Right lung (tissue), 5 donors: ENCODE results near the gene MYO1C. TPM values are rescaled to one million over a fixed set of nuclear protein-coding genes. Genes with fewer than 3 reads are reported as not detected.
"Not testable (repeated sequence)": the region's sequence is repeated elsewhere in the genome, so short reads cannot be mapped to it uniquely, and the experiment has no call there.

Experiments
- DNase-seq, 2 donors: peaks; one replicate each; pipeline ENCODE4 v3.0.0-alpha.2; 2013
- polyA plus RNA-seq, 5 donors: library from polyadenylated mRNA; unstranded; fragments of 120-200 nt; gene quantifications; one replicate each; pipeline versions ENCODE4 v1.2.1 to v1.2.3, GENCODE V29; 2013; ENCODE audit warnings: inconsistent platforms in 1 of 5, low replicate concordance in 1 of 5; ENCODE audit not compliant: insufficient read length in 5 of 5, insufficient read depth in 1 of 5

Gene MYO1C
- polyA plus RNA-seq, 5 donors: 60.0 to 88.9 (median 78.5) TPM

- no peak for DNase-seq
Measured at GRCh38 chr17:1467898-1468492, 24.5 kb downstream of the MYO1C start.

GRCh38 chr17:1467258-1467657 lies 25.2 kb downstream of the MYO1C start:
- no peak for DNase-seq

DNA sequence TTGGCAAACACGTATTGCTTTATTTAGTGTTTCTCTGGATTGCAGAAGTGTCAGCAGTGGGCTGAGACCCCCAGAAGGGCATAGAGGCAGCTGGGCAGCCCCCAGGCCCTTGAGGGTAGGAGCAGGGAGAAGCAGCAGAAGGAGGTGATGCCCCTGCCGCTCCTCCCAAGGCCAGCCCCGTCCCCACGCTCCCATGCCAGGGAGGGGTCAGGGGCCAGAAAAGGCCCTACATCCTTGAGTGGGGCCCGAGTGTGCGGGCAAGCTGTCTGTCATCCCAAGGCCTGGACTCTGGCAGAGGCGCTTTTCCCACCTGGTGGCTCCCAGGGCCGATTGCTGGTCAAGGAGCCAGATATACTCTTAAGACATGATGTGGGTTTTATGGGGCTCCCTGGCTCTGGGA lies 28.3 kb downstream of the MYO1C start:
- DNase-seq: no peak

GRCh38 chr17:1462164-1463112 lies 30.0 kb downstream of the MYO1C start:
- no peak for DNase-seq

DNA sequence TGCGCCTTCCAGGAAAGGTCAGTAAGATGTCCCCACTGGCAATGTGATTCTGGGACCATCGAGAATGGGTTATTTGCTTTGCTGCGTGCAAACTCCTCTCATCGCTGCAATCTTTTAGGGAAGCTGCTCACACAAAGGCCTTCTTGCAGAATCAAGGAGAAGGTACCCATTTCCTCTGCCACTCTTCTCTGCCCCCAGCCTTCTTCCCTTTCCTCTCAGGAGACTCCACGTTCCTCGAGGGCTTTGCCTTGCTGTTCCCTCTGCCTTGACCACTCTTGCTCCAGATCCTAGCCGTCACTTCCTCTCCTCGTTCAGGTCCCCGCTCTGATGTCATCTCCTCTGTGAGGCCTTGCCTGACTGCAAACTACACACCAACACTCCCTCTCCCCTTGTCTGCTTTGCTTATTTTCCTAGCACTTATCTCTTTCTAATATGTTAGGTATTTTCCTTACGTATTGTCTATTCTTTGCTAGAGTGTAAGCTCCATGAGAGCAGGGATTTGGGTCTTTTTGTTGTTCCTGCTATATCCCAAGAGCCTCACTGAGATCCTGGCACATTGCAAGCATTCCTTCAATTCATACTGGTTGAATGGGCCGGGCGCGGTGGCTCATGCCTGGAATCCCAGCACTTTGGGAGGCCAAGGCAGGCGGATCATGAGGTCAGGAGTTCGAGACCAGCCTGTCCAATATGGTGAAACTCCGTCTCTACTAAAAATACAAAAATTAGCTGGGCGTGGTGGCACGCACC lies 31.1 kb downstream of the MYO1C start:
- DNase-seq: no peak

GRCh38 chr17:1460233-1460632 lies 32.3 kb downstream of the MYO1C start:
- DNase-seq: no peak

GRCh38 chr17:1455797-1456599 lies 36.5 kb downstream of the MYO1C start, which contains the start of gene CRK:
CRK (minus strand) TSS chr17:1456232; CDS start chr17:1456117, 115 bp downstream.
- DNase-seq: peak; percentile 98 to 99

- DNase-seq: peak; percentile 48 to 56
Measured at GRCh38 chr17:1455291-1455796, 37.1 kb downstream of the MYO1C start.

DNA sequence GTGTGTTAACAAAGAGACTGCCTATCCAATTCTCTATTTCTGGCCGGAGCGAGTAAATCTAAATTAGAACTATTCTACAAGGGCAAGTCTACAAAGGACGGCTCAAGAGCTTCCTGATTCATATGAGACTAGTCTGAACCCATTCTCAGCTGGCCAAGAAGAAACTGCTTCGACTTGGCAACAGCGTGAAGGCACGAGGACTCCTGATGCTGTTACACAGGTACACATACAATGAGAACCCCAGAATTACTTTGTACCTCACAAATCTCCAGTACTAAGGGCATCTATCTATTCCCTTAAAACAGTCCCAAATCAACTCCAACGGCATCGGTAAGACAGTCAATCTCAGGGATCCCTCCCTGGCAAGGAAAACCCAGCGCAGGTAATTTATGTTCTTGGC lies 37.9 kb downstream of the MYO1C start:
- no peak for DNase-seq

DNA sequence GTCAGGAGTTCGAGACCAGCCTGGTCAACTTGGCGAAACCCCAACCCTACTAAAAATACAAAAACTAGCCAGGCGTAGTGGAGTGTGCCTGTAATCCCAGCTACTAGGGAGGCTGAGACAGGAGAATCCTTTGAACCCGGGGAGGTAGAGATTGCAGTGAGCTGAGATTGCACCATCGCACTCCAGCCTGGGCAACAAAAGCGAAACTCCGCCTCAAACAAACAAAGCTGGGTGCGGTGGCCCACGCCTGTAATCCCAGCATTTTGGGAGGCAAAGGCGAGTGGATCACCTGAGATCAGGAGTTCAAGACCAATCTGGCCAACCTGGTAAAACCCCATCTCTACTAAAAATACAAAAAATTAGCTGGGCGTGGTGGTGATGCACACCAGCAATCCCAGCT lies 38.8 kb downstream of the MYO1C start:
- DNase-seq: not testable (repeated sequence)

DNA sequence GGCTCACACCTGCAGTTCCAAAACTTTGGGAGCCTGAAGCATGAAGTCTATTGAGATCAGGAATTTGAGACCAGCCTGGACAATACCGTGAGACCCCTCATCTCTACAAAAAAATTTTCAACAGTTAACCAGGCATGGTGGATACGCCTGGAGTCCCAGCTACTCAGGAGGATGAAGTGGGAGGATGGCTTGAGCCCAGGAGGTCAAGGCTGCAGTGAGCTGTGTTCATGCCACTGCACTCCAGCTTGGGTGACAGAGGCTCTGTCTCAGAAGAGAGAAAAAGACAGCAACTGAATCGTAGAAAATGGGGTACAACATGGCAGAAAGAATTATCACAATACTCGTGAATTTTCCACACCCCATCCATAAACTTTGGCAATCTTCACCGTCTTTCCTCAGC lies 39.6 kb downstream of the MYO1C start:
- no peak for DNase-seq

DNA sequence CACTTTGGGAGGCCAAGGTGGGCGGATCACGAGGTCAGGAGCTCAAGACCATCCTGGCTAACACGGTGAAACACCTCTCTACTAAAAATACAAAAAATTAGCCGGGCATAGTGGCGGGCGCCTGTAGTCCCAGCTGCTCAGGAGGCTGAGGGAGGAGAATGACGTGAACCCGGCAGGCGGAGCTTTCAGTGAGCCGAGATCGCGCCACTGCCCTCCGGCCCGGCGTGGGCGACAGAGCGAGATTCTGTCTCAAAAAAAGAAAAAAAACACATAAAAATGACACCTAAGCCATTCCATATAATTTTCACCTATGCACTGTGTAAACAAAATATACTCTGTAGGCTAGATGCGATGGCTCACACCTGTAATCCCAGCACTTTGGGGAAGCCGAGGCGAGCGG lies 42.2 kb downstream of the MYO1C start:
- not testable (repeated sequence) for DNase-seq

GRCh38 chr17:1449412-1449967 lies 43.0 kb downstream of the MYO1C start:
- no peak for DNase-seq

DNA sequence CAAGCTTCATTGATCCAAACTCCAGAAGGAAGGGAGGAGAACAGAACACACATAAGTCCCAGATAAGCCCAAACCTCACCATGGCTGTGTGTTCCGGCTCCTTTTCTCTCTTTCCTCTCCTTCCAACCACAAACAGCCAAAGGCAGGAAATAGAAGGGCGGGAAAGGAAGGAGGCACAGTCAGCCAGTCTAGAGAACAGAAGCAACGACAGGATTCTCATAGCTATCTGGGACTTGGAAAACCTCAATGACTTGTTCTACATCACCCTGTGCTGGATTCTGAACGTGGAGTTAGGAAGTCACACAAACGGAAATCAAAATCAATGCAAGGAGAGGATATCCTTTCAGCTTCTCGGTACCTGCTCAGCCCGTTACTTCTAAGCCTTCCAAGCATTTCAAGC lies 45.4 kb downstream of the MYO1C start:
- DNase-seq: no peak

GRCh38 chr17:1446201-1446600 lies 46.3 kb downstream of the MYO1C start:
- no peak for DNase-seq

GRCh38 chr17:1445695-1446094 lies 46.8 kb downstream of the MYO1C start:
- not testable (repeated sequence) for DNase-seq

DNA sequence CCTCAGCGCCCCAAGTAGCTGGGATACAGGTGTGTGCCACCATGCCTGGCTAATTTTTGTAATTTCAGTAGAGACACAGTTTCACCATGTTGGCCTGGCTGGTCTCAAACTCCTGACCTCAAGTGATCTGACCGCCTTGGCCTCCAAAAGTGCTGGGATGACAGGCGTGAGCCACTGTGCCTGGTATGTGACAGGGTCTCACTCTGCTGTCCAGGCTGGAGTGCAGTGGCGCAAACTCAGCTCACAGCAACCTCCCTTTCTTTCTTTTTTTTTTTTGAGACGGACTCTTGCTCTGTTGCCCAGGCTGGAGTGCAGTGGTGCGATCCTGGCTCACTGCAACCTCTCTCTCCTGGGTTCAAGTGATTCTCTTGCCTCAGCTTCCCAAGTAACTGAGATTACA lies 49.8 kb downstream of the MYO1C start:
- DNase-seq: not testable (repeated sequence)

DNA sequence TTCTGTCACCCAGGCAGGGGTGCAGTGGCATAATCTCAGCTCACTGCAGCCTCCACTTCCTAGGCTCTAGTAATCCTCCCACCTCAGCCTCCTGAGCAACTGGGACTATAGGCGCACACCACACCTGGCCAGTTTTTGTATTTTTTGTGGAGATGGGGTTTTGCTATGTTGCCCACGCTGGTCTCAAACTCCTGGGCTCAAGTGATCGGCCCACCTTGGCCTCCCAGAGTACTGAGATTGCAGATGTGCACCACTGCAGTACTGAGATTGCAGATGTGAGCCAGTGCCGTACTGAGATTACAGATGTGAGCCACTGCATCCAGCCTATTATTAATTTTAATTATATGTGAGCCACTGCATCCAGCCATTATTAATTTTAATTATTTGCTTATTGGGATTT lies 50.3 kb downstream of the MYO1C start:
- no peak for DNase-seq

GRCh38 chr17:1440921-1441320 lies 51.6 kb downstream of the MYO1C start:
- DNase-seq: no peak

DNA sequence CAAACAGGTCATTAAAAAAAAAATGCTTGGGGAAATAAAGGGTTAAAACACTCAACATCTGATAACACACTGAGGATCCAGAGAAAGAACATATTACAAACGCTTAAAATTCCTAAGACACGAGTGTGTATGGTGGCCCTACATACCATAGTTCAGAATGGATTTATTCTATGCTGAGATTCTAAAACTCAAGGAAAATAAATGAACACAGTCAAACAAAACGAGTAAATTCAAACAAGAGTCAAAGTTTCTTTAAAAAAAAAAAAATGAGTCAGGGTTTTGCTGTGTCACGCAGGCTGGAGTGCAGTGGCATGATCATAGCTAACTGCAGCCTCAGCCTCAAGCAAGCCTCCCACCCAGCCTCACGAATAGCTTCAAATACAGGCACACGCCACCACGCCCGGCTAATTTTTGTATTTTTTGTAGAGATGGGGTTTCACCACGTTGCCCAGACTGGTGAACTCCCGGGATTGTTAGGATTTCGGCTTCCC lies 53.8 kb downstream of the MYO1C start:
- no peak for DNase-seq

GRCh38 chr17:1435326-1435725 lies 57.2 kb downstream of the MYO1C start:
- no peak for DNase-seq
